Measurements from ENCODE around the gene RNF8.
"Not testable (repeated sequence)": the region's sequence is repeated elsewhere in the genome, so short reads cannot be mapped to it uniquely, and the experiment has no call there.

The RNF8 gene

DNA sequence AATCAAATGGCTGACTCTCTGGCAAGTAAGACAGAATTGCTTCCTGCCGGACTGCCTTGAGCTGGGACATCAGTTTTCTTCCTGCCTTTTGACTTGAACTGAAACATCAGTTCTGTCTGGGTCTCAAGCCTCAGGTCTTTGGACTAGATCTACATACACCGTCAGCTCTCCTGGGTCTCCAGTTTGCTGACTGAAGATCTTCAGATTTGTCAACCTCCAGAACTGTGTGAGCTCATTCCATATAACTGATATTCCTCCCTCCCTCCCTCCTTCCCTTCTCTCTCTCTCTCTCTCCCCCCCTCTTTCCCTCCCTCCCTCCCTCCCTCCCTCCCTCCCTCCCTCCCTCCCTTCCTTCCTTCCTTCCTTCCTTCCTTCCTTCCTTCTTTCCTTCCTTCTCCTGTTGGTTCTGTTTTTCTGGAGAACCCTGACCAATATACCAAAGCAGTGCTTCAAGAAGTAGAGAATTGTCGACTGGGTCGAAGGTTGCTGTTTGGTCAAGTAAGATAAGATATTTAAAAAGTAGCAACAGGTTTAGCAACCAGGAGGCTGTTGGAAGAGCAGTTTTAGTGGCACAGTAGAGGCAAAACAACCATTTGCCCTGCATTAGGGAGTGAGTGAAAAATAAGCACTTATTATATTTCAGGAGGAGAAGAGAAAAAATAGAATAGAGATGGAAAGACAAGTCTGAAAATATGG is 46.2 kb downstream of the RNF8 start:
- DNase-seq (ENCODE audit: low spot score), result no peak
- no peak overlapping the region for H3K4me3 ChIP-seq
- H3K27ac ChIP-seq, result no peak overlapping the region
- TF ChIP-seq, protein P1, sequence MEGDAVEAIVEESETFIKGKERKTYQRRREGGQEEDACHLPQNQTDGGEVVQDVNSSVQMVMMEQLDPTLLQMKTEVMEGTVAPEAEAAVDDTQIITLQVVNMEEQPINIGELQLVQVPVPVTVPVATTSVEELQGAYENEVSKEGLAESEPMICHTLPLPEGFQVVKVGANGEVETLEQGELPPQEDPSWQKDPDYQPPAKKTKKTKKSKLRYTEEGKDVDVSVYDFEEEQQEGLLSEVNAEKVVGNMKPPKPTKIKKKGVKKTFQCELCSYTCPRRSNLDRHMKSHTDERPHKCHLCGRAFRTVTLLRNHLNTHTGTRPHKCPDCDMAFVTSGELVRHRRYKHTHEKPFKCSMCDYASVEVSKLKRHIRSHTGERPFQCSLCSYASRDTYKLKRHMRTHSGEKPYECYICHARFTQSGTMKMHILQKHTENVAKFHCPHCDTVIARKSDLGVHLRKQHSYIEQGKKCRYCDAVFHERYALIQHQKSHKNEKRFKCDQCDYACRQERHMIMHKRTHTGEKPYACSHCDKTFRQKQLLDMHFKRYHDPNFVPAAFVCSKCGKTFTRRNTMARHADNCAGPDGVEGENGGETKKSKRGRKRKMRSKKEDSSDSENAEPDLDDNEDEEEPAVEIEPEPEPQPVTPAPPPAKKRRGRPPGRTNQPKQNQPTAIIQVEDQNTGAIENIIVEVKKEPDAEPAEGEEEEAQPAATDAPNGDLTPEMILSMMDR (IDR thresholded peaks at IDR 0.05), result no peak

DNA sequence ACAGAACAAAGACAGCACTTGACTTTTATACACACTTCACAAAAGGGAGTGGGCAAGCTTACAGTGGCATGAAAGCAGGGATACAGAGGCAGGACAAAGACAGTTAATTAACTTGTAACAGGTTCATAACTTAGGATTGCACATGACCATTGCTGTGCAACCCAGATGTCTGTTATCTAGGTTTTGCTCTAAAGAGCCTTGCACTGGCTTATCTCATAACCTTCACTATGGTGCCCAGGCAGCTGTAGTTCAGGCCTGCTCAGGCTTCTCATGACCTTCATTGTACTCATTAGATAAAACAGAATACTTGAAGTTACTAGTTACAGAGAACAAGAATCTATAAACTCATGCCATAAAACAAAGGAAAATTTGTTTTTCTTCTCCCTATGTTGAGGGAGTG is 47.9 kb downstream of the RNF8 start:
- not testable (repeated sequence) for H3K4me3 ChIP-seq; H3K27ac ChIP-seq; DNase-seq (ENCODE audit: low spot score)

DNA sequence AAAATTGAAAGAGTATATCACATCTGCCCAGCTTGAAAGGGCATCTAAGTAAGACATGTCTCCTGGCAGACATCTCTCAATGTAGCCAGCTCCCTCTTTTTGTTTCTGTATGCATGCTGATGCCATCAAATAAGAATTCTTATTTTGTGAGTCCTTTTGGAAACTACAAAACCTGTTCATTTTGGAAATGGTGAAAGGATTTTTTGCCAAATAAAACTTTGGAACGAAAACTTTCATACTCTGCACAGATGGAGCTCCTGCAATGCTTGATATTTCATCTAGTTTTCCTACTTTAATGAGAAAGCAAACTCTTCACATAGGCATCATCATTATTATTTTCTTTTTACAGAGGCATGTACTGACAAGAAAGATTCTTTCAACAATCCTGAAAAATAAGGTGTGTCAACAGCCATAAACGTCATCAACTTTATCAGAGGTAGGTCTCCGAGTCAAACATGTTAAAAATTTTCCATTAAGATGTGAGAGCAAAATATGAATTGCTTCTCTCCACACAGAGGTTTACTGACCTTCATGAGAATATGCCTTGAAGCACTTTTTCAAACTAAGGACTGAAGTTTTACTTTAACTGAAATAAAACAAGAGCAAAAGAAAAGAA is 53.1 kb downstream of the RNF8 start:
- TF ChIP-seq, protein P1 (IDR thresholded peaks at IDR 0.05), result no peak
- no peak overlapping the region for H3K4me3 ChIP-seq
- H3K27ac ChIP-seq, result no peak overlapping the region
- no peak for DNase-seq (ENCODE audit: low spot score)

DNA sequence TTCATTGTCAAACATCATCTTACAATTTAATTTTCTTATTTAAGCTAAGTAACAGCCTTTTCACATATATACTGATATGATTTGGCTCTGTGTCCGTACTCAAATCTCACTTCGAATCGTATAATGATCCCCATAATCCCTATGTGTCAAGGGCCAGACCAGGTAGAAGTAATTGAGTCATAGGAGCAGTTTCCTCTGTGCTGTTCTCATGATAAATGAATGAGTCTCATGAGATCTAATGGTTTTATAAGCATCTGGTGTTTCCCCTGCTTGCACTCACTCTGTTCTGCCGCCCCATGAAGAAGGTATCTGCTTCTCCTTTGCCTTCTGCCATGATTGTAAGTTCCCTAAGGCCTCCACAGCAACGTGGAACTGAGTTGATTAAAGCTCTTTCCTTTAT is 54.2 kb downstream of the RNF8 start:
- TF ChIP-seq, protein P1 (IDR thresholded peaks at IDR 0.05), result no peak
- H3K27ac ChIP-seq, result no peak overlapping the region
- no peak for DNase-seq (ENCODE audit: low spot score)
- H3K4me3 ChIP-seq, result no peak overlapping the region

DNA sequence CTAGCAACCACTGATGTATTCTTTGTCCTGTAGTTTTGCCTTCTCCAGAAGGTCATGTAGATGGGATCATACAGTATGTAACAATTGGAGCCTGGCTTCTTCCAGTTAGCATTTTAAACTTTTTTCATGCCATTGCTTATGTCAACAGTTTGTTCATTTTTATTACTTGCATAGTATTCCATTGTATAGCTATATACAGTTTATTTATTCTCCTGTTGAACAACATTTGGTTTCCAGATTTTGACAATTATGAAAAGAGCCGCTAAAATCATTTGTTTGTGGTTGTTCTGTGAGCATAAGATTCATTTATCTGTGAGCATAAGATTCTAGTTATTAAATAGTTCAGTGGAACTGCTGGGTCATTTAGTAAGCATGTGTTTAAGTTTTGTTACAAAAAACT is 55.7 kb downstream of the RNF8 start:
- no peak for DNase-seq (ENCODE audit: low spot score)

DNA sequence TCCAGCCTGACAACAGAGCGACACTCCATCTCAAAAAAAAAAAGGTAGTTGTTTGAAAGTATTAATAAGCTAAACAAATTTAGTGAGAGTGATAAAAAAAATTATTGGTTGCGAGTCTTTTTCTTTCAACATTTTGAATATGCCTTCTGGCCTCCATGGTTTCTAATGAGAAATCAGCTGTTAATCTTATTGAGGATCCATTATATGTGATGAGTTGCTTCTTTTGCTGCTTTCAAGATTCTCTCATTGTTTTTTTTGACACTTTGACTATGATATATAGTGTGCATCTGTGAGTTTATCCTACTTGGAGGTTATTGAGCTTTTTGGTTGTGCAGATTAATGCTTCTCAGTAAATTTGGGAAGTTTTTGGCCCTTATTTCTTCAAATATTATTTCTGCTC is 63.6 kb downstream of the RNF8 start:
- Histone ChIP-seq H3K4me3 (no peak overlapping the region), H3K27ac (no peak overlapping the region)
- no peak for DNase-seq (ENCODE audit: low spot score)
- TF ChIP-seq, protein P1 (IDR thresholded peaks at IDR 0.05), result no peak

More for the DNA sequence above, 55.7 kb downstream of the RNF8 start:
- TF ChIP-seq, protein P1 (IDR thresholded peaks at IDR 0.05), result no peak
- Histone ChIP-seq H3K4me3 (no peak overlapping the region), H3K27ac (no peak overlapping the region)

DNA sequence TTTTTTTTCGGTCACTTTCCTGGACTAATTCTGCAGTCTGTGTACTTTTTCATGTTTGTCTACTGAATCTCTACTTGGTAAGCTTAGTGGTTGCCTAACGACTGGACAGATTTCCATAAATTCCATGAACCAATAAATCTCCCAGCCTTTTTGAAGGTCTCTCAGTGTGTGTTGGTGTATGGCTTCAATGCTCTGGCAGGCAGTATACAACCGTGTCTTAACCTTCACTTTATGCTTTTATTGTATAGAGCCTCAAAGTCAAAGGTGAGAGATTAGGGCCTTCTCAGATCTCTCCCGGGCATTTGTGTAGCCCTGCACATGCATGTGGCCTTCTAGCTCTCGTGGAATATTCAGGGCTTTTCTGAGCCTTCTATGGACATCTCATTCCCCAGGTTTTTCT is 64.9 kb downstream of the RNF8 start:
- TF ChIP-seq, protein P1 (IDR thresholded peaks at IDR 0.05), result no peak
- Histone ChIP-seq H3K4me3 (no peak overlapping the region), H3K27ac (no peak overlapping the region)
- no peak for DNase-seq (ENCODE audit: low spot score)

All from coronary artery (tissue), 2 donors.